HG03066 (cell line): ENCODE results near the gene SLC15A5.

ENCODE experiments used
- ATAC-seq: cut with Tn5 transposase; IDR thresholded peaks from one replicate; pipeline ENCODE4 v1.9.1; 2021; ENCODE audit warnings: low read depth; ENCODE audit not compliant: unreplicated experiment

SLC15A5 gene

DNA sequence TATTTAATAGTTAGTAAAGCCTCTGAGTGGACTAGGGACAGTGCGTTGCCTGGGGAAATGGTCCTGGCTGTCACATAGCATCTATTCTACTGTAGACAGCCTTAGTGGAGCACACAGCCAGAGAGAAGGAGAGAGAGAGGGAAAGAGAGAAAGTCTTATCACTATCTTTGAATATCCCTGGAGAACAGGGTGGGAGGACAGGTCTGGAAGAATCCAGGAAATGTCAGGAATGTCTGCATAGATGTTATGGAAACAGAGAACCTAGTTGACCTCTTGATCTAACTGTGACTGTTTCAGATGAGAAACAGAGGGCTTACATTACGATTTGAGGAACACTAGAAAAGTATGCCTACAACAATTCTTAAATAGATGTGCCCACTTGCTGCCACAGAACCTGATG, 92.8 kb downstream of the SLC15A5 start:
- ATAC-seq: no peak

DNA sequence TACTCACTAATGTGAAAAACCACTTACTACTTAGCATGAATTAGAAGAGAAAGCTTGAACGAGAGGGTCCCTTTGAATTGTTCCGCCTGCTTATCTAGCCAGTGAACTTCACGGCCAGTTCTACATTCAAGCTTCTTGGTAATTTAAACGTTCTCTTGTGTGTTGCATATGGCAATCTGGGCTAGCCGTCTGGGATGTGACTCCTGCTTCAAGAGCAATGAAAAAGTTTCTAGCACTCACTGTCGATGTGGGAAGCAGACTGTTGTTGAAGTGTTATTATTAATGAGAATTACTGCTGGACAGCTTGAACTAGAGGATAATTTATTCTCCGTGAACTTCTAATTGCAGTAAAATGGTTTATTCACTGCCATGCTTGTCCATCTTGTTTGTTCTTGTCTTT, 93.9 kb downstream of the SLC15A5 start:
- no peak for ATAC-seq

DNA sequence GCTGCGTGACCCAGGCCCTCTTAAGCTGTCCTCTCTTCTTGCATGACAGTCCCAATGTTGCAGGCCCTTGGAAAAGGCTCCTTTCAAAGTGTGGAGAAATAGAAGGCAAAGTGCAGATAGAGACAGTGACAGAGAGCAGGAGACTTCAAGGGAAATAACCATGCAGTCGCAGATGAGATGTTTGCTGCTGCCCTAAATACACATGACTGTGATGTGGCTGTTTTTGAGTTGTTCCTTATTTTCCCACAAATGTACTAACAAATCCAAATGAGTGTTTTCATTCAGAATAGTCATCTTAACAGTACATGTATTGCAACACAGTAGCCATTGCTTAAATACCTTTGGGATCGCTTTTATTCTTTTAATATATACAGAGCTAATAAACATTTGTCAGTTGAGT, 101.6 kb downstream of the SLC15A5 start:
- no peak for ATAC-seq

DNA sequence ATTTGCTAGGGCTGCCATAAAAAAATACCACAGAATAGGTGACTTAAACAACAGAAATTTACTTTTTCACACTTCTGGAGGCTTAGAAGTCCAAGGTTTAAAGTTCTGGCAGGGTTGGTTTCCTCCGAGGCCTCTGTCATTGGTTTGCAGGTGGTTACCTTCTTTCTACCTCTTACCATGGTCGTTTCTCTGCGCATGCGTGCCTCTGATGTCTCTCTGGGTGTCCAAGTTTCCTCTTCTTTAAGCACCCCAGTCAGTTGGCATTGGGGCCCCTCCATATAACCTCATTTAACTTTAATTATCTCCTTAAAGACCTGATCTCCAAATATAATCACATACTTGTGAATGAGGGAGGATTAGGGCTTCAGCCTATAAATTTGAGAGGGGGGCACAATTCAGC, 103.2 kb downstream of the SLC15A5 start:
- ATAC-seq: no peak

DNA sequence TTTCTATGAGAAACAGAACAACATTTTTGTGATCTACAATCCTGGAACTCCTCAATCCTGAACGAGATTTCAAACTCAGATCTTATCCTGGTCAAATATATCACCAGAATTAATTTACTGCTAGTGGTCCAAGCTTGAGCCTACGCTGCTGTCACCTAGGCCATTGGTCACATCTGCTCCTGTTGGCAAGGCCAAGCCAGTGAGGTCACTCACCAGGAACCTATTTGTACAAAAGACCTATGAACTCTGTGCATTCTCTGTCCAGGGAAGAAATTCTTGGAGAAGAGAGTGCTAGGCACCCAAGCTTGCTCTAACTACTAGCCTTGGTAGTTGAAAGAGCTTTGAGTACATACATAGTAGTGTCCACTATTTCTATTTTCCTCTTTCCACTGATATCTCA, 106.1 kb downstream of the SLC15A5 start:
- ATAC-seq: no peak

DNA sequence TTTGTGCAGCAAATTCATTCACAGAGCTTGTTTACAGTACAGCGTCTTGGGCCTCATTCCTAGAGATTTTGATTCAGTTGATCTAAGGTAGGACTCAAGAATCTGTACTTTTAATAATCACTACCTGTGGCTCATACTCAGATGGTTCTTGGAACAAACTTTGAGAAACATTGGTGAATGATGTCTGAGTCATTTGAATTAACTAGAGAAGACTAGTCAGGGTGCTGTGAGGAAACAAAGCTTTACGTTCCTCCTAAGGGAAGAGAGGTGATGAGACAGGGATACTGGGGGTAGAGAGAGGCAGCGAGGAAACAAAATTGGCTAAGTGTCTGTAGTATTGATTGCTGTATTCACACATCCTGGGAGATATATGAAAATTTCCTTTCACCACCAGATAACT, 109.4 kb downstream of the SLC15A5 start:
- no peak for ATAC-seq

DNA sequence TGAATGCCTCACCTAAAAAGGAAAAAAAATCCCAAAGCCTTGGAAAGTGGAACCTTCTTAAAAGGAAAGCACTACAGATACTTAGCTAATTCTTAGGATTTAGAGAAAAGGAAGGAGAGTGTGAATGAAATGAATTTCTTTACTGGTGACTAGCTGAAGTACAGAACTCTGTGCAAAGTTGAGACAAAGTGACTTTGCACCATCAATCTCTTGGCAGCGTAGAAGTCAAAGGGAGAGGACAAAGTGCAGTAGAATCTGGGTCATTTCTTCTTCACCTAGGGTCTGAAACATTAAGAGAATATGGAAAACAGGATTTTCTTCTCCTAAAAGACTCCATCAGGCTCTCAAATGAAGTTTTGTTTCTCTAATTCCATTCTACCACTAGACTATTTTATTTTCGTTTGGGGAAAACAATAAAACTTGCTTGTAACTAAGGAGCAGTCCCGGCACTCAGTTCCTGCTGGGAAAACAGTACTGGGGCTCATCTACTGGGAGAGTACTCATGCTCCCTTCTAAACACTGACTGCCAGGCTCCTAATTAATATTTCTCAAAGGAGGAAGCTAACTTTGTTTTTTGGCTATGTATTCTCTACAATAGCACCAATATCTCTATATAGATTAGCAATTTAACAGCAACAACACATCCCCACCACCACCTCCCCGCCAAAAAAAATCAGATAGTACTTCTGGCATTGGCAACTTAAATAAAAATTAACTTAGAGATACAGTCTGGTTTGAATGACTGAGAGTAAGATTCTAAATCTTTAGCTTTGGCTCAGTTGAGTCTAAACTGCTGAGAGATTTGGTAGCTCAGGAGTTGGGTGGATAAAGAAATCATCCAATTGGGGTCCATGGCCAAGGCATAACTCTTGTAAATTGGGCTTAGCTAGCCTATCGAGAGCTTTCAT, 110.7 kb downstream of the SLC15A5 start:
- ATAC-seq: no peak

DNA sequence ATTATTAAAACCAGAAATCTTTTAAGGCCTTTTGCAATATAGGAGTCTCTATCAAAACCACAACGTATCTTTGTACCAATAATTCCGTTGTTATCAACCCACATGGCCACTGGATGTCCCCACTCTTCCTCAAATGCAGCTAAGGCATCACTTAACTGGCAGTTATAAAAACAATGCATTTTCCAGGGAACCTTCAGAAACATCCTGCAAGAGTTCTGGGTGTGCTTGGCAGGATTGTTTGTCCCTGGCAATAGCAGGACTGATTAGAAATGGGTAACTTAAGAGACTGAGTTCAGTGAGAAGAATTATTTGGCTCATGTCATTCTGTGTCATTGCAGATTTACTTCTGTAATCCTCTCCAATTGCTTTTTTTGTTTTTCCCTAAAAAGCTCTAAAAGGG, 112.0 kb downstream of the SLC15A5 start:
- ATAC-seq: no peak

DNA sequence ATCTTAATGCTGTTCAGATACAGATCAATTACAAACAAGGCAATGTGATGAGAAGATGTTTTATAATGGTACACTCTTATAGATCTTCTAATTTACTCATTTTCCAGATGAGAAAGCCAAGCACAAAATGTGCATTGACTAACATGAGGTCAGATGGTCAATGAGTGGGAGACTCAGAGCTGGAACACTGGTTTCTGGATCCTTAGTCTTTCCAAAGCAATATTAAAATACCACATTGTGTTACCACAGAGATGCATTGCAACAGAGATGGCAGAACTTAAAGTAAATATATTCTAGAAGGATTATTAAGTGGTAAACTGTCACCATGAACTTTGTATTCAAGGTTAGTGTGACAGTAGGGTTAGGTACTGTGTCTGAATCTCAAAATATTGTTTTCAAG, 113.6 kb downstream of the SLC15A5 start:
- no peak for ATAC-seq

DNA sequence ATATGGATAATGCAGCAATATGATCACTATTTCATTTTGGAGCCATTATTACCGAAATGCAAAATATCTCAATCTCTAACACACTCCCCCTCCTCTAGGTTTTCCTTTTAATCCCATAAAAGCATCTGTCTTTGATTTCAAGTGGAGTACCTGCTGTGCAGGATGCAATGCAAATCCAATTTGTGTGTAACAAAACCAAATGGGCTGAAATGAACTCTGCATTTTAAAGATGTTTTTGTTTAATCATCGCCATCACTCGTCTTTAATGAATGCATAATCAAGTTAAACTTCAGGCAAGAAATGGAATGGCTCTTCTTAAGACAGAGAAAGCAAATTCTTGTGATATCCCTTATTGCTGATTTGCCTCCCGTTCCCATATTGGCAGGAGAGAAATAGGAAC, 114.3 kb downstream of the SLC15A5 start:
- ATAC-seq: no peak

DNA sequence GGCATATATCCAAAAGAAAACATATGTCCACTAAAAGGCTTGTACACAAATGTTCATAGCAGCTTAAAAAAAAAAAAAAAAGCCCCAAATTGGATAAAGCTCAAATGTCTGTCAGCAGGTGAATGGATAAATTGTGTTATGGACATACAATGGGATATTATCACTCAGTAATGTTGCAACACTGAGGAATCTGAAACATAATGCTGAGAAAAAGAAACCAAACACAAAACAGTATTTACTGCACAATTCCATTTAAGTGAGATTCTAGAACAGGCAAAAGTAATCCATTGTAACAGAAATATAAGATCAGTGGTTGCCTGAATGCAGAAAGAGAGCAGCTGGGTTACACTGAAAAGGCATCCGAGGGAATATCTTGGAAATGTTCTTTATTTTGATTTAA, 117.9 kb downstream of the SLC15A5 start:
- no peak for ATAC-seq

DNA sequence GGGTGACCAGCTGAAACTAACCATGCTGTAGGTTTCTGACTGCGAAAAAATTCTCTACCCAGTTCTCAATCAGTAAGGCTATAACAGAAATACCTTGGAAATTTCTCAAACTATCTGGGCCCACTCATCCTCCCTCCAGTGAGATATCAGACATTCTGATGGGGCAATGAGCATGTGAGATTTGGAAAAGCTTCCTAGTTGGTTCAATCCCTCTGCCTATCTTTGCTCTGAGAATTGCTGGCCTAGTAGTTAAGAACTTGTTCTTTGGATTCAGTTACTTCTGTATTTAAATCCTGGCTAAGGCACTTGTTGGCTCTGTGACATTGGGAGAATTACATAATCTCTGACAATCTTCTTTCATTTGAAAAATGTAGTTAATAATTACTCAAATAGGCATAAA, 119.4 kb downstream of the SLC15A5 start:
- no peak for ATAC-seq

DNA sequence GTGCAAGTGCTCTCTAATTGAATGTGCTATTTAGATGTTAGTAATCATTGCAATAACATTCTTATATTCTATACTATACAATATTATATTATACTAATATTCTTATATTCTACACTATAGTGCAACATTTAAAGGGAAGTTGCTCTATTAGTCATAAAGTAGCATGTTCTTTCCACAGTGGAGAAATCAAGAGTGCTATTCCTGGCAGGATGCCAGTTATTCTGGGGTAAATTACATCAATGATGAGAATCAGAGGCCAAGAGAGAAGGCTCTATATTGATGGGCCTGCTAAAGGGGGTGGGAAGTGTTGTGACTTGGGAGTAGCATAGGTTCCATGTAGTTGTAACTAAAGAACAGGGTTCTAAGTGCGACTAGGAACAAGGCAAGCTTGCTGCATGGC, 121.5 kb downstream of the SLC15A5 start:
- ATAC-seq: no peak

DNA sequence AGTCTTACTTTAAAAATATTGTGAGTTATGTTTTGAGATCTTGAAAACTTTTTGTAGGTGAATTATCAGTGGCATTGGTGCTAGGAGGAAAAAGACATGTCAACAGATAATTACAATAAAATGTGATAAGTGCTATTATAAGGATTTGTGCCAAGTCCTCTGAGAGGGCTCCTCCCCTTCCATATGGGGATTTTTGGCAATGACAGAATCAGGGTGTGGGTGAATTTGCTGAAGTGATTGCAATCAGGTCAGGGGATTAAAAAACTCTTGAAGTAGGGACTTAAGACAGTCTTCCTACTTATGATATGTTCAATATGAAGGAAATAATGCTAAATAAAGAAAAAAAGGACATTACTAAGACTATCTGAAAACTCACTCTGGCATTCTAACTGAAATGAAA, 122.5 kb downstream of the SLC15A5 start:
- no peak for ATAC-seq

DNA sequence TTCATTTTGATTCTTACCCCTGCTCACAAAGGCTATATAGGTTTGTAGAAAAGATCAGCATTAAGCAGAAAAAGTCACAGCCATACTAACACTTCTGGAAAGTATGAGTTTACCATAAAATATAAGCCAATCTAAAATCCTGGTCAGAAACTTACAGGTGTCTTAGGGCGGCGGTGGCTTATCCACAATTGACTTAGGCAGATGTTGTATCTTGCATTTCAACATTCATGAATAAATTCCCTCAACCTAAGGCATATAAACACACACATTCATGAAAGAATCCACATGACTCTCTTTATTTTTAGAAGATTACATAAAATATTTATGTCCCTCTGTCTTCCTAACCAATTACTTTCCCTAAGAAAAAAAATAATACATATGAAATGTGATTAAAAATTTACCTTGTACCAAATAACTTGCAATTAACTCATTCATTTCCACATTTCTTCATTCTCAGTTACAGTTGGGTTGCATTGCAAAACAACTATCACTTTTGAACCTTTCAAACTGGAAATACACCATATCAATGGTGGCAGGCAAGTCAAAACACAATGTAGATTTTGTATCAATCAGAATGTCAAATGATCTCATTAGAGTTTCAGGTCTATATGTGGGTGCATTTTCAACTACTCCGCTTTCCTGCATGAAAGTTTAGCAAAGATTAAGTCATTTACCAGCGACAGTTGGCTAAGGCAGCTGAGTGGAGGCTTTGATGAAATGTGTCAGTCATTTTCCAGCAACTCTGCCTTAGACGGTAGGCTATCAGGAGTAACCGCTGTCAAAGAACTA, 124.4 kb downstream of the SLC15A5 start:
- ATAC-seq: no peak

DNA sequence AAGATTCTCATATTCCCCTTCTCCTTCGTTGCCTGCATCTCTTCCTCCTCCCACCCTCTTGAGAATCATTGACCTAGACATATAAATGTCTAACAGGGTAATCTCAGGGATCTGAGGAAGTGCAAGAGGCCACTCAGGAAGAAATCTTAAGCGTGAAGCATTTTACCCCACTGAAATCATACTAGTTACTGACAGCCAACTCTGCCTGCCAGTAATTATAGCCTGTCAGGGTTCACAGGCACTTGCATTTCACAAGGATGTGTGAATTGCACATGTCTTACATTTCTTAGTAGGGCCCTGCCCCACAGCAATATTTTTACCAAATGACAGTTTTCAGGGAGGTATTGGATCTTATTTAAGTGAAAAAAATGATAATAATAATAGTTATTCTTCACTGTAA, 127.2 kb downstream of the SLC15A5 start:
- no peak for ATAC-seq

DNA sequence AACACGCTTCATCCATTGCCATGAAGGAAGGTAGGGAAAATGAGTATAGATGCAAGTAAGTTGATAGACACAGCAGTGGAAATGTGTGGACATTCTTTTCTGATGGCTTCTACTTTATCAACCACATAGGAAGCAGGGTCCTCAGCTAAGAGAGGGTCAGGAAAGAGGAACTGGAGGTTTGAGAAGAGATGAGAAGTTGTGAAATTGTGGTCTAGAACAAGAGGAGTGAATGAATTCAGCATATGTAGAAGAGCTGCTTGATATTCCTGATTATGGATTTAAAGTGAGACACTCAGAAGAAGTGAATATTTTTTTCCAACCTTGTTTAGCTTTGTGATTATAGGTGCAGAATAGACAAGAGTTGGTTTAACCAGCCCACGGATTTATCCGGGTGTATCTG, 128.5 kb downstream of the SLC15A5 start:
- no peak for ATAC-seq
